IMR-90 (cell line): ENCODE data around the gene ARAP1.

ENCODE experiments used
- CTCF ChIP-seq: conservative IDR thresholded peaks from 2 replicates; pipeline ENCODE4 v1.5.1; 2012; ENCODE audit warnings: mild to moderate bottlenecking, low read depth, low read length, improper control_type of control experiment
- MXI1 ChIP-seq: IDR thresholded peaks from 2 replicates; pipeline ENCODE4 v1.6.1; 2012; ENCODE audit warnings: low read depth, mild to moderate bottlenecking, low read length, moderate library complexity, borderline replicate concordance
- RAD21 ChIP-seq: IDR thresholded peaks from 2 replicates; pipeline ENCODE4 v1.6.1; 2012; ENCODE audit warnings: low read length, improper control_type of control experiment
- SMC3 ChIP-seq: fragments of 150-350 bp; IDR thresholded peaks from 2 replicates; pipeline ENCODE4 v1.6.1; 2016; ENCODE audit warnings: low read depth, mild to moderate bottlenecking, antibody characterized with exemption, low read length, moderate library complexity

- TF ChIP-seq SMC3 (no peak), RAD21 (no peak), MXI1 (no peak), CTCF (no peak)
Observed at GRCh38 chr11:72737336-72737735, 14.9 kb downstream of the ARAP1 start.
